TTC549 (cell line): Measurements from ENCODE around the gene AOPEP.

Experiments used
- FAIRE-seq: peaks from 2 replicates; lab custom pipeline; 2012; peaks lifted over from hg19 to GRCh38; lab: Jason Lieb, UNC

Gene AOPEP

GRCh38 chr9:94899464-94900221, 173.1 kb downstream of the AOPEP start:
- FAIRE-seq, result no peak

DNA sequence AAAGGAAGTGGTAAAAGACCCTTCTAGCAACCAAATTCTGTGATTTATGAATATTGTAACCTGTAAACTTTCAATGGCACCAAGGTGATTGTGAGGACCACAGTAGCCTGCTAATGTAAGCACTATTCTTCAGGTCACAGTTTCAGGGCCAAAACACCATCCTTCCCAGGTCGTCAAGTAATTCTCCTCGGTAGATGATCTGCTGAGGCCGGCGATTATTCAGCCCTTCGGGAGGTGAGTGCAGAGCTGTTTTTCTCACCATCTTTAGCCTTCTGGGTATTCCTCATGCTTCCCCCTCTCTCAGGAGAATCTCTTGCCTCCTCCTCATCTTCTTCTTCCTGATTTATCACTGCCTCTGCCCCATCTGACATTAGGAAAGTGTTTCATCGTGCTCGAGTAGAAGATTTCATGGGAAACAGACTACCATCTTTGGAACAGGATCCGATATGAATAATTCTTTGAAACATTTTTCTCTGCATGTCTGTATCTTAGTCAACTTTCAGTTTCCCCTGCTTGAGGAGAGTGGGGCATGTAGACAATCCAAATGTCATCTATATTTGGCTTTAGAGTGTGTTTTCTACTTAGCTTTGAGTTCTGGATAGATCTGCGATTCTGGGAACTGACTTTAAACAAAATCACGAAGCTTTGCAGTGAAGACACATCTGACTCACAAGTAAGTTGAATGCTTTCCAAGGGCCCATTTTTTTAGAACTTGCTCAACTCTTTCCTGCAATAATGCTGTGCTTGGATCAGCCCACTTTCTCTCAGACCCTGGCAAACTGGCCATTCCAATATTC, 173.9 kb downstream of the AOPEP start:
- no peak for FAIRE-seq

- no peak for FAIRE-seq
Measured at GRCh38 chr9:94901019-94901363, 174.5 kb downstream of the AOPEP start.

GRCh38 chr9:94903961-94904421, 177.5 kb downstream of the AOPEP start:
- no peak for FAIRE-seq

DNA sequence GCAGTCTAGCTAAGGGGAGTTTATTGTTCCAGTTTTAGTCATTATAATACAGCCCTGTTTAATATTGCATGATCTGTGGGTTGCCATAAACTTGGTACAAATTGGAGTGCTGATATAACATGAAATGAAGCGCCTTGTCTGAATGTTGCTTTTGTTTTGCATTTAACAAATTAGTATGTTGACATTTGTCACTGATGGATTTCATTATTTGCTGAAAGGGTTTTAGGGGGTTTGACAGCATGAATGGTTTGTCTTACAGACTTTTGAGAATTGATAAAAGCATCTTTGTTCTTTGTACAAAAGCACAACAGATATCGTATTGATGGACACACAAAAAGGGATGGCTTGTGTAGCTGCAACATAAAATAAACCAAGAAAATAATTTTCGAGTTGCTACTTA, 178.3 kb downstream of the AOPEP start:
- FAIRE-seq, result no peak

DNA sequence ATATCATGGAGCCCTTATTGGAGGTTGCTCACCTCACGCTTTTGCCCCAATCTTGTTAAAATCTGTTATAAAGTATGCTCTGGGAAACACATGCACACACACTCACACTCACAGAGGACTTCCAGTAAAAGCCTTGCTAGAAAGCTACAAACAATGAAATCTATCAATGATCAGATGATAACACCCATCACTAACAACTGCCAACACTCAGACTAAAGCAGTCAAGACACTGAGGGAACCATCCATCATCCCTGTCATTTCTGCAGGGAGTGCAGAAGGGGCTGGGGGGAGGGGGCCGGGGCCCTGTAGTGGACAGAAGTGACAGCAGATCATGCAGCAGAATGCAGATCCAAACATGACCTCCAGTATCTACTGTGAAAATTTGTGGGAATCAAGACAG, 179.1 kb downstream of the AOPEP start:
- FAIRE-seq, result no peak

DNA sequence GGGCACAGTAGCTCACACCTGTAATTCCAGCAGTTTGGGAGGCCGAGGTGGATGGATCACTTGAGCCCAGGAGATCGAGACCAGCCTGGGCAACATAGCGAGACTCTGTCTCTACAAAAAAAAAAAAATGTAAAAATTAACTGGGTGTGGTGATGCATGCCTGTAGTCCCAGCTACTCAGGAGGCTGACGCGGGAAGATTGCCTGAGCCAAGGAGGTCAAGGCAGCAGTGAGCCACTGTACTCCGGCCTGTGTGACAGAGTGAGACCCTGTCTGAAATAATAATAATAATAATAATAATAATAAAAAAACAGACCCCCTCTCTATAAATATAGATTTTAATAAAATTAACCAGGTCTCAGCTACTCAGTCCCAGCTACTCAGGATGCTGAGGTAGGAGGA, 179.7 kb downstream of the AOPEP start:
- no peak for FAIRE-seq

DNA sequence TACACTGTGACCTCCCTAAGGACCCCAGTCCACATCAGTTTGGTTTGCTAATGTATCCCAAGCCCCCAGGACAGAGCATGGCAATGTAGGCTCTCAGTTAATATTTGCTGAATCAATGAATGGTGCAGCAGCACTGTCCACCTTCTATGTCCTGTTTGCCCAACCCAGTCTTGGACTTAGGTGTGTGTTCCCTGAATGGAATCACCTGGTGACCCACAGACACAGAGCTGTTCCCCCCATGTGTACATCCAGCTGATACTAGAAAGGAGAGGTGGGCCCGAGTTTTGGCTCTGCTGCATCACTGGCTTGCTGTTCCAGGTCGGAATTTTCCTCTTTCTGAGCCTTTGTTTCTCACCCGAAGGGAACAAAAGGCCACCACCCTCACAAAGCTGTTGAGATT, 180.2 kb downstream of the AOPEP start:
- FAIRE-seq, result no peak

GRCh38 chr9:94907264-94907936, 180.9 kb downstream of the AOPEP start:
- no peak for FAIRE-seq

DNA sequence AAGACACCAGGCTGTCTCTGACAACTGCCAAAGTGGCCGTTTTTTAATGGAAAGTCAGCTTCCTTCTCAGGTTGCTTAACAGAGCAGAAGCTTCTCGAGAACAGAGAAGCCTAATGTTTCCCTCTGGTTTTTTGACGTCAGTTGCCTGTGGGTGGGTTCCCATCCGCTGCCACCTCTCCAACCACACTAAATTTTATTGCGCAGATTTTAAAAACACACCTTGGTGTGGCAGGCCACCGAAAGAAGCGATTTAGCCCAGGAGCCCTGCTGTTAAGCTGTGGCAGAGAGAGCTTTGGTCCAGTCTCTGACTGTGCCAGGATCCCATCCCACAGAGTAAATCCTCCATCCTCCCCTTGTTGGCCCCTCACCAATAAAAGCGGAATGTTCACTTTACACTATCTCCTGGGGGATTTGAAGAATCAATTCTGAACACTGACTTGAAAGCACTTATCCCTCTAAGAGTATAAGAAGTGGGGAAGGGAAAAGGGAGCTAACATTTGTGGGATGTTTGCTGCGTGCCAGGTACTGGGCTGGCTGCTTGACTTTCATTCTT, 181.6 kb downstream of the AOPEP start:
- no peak for FAIRE-seq

- no peak for FAIRE-seq
Measured at GRCh38 chr9:94908583-94909249, 182.2 kb downstream of the AOPEP start.

- no peak for FAIRE-seq
Measured at GRCh38 chr9:94909250-94909894, 182.9 kb downstream of the AOPEP start.

- no peak for FAIRE-seq
Measured at GRCh38 chr9:94909965-94910730, 183.6 kb downstream of the AOPEP start.

- no peak for FAIRE-seq
Measured at GRCh38 chr9:94911211-94911610, 184.7 kb downstream of the AOPEP start.

DNA sequence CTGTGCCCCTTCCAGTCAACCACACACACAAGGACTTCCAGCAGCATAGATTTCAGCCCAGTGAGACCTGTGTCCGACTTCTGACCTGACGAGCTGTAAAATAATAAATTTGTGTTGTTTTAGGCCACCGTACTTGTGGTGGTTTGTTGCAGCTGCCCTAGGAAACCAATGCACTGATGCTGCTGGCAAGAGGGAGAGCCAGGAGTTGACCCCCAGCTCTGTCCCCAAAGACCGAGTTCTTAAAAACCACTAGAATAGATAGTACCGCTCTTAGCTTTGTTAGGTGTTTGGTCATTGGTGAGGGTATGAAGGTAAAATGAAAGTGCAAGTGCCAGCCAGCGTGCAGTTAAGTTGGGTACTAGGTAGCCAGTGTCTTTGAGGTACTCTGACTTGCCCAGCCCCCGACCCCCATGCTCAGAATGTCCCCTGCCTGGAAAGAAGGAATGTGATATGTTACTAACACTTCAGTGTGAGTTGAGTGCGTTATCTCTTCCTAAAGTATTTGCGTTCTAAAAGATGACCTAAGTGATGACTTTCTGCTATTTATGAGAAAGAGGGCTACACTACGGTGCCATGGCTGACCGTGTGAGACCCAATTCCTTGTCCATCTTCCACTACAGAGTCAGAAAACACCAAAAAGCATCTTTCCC, 185.6 kb downstream of the AOPEP start:
- FAIRE-seq, result no peak

DNA sequence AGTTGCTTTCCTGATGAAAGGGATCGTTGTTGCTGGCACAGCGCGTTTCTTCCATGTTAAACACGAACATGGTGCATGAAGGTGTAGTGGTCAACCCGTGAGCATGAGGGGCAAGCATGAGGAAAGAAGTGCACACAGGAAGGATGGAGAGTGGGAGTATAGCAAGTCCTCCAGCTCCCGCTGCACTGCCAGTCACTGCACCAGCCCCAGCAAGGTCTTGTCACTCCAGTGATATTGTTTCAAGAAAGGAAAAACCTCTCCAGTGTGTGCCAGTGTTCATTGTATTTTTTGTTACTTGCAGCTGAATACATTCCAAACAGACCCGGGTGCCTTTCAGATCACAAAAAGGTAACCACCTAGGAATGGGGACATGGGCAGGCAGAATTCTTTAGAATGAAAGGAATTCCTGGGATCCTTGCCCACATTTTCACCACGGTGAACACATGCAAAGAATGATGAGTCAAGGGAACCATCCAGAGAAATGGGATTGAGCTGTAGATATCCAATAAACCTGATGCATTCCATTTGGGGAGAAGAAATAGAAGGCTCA, 186.3 kb downstream of the AOPEP start:
- no peak for FAIRE-seq

- no peak for FAIRE-seq
Measured at GRCh38 chr9:94913550-94913949, 187.1 kb downstream of the AOPEP start.

DNA sequence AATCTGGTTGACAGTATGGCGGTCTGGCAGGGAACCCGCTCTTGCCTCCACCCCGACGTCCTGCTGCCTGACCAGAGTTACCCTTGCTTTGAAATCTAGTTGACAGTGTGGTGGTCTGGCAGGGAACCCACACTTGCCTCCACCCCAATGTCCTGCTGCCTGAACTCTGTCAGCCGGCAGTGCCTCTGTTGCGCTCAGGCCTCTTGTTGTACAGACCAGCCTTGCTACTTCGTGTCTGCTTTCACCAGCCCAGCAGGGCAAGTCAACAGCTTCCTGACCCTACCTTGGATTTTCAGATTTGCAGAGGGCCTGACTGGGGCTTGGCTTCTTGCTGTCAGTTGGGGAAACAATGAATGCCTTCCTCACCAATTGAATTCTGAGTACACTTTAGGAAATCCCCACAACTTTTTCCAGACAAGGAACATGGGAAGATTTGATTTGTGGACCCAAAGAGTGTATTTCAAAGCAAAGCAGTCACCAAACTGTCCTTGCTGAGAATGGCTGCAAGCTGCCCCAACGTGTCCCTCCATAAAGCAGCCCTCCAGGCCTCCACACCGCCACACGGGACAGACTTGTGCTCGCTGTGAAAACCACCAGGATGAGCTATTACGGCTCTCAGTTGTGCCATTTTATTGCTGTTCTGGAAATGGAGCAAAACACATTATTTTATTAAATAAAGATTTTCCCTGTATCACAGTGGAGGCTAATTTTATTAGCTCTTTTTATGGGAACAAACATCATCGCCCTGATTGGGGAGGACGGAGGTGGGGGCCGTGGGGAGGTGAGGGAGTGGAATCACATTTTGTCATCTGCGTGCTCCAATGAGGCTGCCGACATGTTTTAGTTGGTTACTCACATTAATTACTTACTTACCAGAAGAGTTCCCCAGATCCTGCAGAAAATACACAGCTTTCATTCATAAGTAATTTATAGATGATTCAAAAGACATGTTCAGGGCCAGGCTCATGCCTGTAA, 189.3 kb downstream of the AOPEP start:
- no peak for FAIRE-seq

DNA sequence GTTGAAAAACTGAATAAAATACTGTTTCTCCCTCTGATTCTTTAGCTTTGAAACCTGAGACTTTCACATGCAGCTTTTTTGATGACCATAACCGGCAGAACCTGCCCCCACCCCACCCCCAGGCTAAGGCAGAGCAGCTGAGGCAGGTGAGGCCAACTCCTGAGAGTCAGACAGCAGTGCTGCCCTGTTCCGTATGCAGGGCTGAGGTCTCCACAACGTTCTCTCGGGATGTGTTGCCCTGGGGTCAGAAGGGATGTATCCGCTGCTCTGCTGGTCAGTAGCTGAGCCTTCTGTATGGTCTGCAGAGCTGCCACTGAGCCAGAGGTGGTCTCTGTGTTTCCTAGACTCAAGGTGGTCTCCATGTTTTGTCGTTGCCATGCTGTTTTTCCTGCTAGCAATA, 190.5 kb downstream of the AOPEP start:
- no peak for FAIRE-seq
